ENCODE data around the gene RAD23A. TPM values are rescaled to one million over a fixed set of nuclear protein-coding genes. Genes with fewer than 3 reads are reported as not detected.

The RAD23A gene
- total and polyA plus RNA-seq, 10 of the 15 experiments (the other 5 are each of a cell fraction or from before 2014, with no cell fraction given): 8.8 to 198 (median 119) TPM

DNA sequence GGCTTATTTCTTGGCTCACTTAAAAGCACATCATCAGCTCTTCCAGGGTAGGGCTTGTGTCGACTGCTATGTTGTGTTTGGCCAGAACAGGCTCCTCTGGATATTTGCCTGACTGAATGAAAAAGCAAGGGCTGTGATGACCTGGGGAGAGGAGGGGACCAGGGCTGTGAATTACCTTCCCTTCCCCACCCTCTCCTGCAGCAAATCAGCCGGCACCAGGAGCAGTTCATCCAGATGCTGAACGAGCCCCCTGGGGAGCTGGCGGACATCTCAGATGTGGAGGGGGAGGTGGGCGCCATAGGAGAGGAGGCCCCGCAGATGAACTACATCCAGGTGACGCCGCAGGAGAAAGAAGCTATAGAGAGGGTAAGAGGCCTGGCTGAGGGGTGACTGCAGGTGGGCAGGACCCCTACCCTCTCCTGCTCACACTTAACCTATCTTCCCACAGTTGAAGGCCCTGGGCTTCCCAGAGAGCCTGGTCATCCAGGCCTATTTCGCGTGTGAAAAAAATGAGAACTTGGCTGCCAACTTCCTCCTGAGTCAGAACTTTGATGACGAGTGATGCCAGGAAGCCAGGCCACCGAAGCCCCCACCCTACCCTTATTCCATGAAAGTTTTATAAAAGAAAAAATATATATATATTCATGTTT lies 7.0 kb downstream of the RAD23A start (continued):
- no peak for TF ChIP-seq JUND (IDR thresholded peaks at IDR 0.05; ENCODE audit: low read depth, low read length)
- no peak for TF ChIP-seq EZH2 (IDR thresholded peaks at IDR 0.05; ENCODE audit: borderline replicate concordance, control insufficient read depth, low read depth, low read length)
- no peak for TF ChIP-seq HDAC2 (IDR thresholded peaks at IDR 0.05)
- TF ChIP-seq JUNB (IDR thresholded peaks at IDR 0.05): no peak

DNA sequence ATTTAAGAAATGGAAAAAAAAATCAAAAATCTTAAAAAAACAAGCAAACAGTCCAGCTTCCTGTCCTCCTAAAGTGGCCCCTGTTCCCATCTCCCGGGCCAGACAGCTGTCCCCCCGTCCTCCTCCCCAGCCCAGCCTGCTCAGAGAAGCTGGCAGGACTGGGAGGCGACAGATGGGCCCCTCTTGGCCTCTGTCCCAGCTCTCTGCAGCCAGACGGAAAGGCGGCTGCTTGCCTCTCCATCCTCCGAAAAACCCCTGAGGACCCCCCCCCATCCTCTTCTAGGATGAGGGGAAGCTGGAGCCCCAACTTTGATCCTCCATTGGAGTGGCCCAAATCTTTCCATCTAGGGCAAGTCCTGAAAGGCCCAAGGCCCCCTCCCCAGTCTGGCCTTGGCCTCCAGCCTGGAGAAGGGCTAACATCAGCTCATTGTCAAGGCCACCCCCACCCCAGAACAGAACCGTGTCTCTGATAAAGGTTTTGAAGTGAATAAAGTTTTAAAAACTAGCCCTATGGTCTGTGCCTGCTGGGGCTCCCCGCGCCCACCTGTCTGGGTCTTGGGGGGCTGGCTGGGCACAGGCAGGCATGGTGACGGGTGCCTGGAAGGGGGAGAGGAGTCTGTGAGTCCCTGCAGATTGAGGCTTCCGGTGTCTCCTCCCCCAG lies 7.6 kb downstream of the RAD23A start:
- no peak overlapping the region for H3K4me2 ChIP-seq (ENCODE audit: control insufficient read depth, insufficient read depth)
- no peaks in the 10 kb centered on the region for H4K20me1 ChIP-seq (ENCODE audit: control insufficient read depth, insufficient read depth)
- no peak overlapping the region for H3K9ac ChIP-seq (ENCODE audit: control insufficient read depth, insufficient read depth, low read length)
- peaks cover 32% of the 10 kb centered on the region for H3K79me2 ChIP-seq (ENCODE audit: control insufficient read depth, insufficient read depth, low read length)
- peaks cover 17 to 28% of the 10 kb centered on the region in 2 experiments for H3K36me3 ChIP-seq (ENCODE audit: control insufficient read depth in 2 of 2, insufficient read depth in 2 of 2, low read length in 1 of 2)
- TF ChIP-seq IRF5 (IDR thresholded peaks at IDR 0.05; ENCODE audit: borderline replicate concordance): no peak
- TF ChIP-seq SMAD1 (IDR thresholded peaks at IDR 0.05; ENCODE audit: low read depth, partially characterized antibody): no peak
- TF ChIP-seq NR2C2 (IDR thresholded peaks at IDR 0.05; ENCODE audit: borderline replicate concordance, control insufficient read depth, insufficient read length, low read depth): no peak
- peak; percentile 62; the same call in 1 of the 2 replicates for TF ChIP-seq POLR2A (IDR thresholded peaks at IDR 0.05; ENCODE audit: low read depth, low read length)
- TF ChIP-seq POLR2AphosphoS2 (IDR thresholded peaks at IDR 0.05; ENCODE audit: low read depth, low read length): peak; percentile 45; the same call in 1 of the 2 replicates
- TF ChIP-seq POU2F2 (IDR thresholded peaks at IDR 0.05; ENCODE audit: borderline replicate concordance, low read depth, low read length): 0 out of 3 replicates have a peak, but pooled peaks have one; percentile 7
- TF ChIP-seq, protein P1, sequence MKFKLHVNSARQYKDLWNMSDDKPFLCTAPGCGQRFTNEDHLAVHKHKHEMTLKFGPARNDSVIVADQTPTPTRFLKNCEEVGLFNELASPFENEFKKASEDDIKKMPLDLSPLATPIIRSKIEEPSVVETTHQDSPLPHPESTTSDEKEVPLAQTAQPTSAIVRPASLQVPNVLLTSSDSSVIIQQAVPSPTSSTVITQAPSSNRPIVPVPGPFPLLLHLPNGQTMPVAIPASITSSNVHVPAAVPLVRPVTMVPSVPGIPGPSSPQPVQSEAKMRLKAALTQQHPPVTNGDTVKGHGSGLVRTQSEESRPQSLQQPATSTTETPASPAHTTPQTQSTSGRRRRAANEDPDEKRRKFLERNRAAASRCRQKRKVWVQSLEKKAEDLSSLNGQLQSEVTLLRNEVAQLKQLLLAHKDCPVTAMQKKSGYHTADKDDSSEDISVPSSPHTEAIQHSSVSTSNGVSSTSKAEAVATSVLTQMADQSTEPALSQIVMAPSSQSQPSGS (IDR thresholded peaks at IDR 0.05; ENCODE audit: low read length): no peak
- TF ChIP-seq, protein P2, sequence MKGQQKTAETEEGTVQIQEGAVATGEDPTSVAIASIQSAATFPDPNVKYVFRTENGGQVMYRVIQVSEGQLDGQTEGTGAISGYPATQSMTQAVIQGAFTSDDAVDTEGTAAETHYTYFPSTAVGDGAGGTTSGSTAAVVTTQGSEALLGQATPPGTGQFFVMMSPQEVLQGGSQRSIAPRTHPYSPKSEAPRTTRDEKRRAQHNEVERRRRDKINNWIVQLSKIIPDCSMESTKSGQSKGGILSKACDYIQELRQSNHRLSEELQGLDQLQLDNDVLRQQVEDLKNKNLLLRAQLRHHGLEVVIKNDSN (IDR thresholded peaks at IDR 0.05; ENCODE audit: borderline replicate concordance, extremely low read length, insufficient read depth, low read depth, low read length): no peak
- peak; percentile 19; the same call in 1 of the 2 replicates for TF ChIP-seq PML (IDR thresholded peaks at IDR 0.05; ENCODE audit: low read length)
- TF ChIP-seq TBL1XR1 (IDR thresholded peaks at IDR 0.05; ENCODE audit: low read depth, low read length): no peak
- H3K4me1 ChIP-seq (ENCODE audit: control insufficient read depth, insufficient read depth, low read length): peaks cover 11% of the 10 kb centered on the region
- ChIA-PET POLR2A (interaction anchor here (0.8 to 2.4 kb wide), 2 partner anchors 15 to 62 kb away, joined by 3 to 11 read pairs; partner anchors contain the start of genes CALR and GCDH), CTCF (interaction anchor here (0.7 to 4.6 kb wide), 3 partner anchors 12 to 80 kb away, joined by 3 to 40 read pairs (median 3); partner anchors contain the start of gene DNASE2), SMC1A (ENCODE audit: uncharacterized antibody, unreplicated experiment) (interaction anchor here (1.9 to 2.5 kb wide), 2 partner anchors 12 to 16 kb away, joined by 4 to 9 read pairs; partner anchors contain the start of gene CALR), RAD21 (ENCODE audit: unreplicated experiment) (no interaction called here)
- H3K27ac ChIP-seq (ENCODE audit: control insufficient read depth, insufficient read depth): no peak overlapping the region
- intact Hi-C loops (cut with micrococcal nuclease; ENCODE audit: unreplicated experiment) (no loop called here), in situ Hi-C loops (cut with MboI) (no loop called here)
- DNase-seq (ENCODE audit: low read depth, low spot score) (no peak), FAIRE-seq (no peak), ATAC-seq (no peak)
- WGBS (ENCODE audit: insufficient coverage, insufficient replicate concordance, low lambda C conversion rate, missing lambda C conversion rate): 80% methylated on average over 11 of the region's 11 CpGs
- no peak overlapping the region for H2AFZ ChIP-seq (ENCODE audit: control insufficient read depth, low read depth, low read length)
- TSS peak; percentile 83 for BruUV-seq (replicated peaks)
- no peaks in the 10 kb centered on the region for H3K9me3 ChIP-seq (replicated peaks; ENCODE audit: control insufficient read depth, insufficient read depth, low read length)
- no peak overlapping the region for H3K4me3 ChIP-seq
- H3K27me3 ChIP-seq (replicated peaks in 1 of 2; ENCODE audit: control insufficient read depth in 2 of 2, insufficient read depth in 2 of 2, low read length in 1 of 2): no peaks in the 10 kb centered on the region

All from GM12878 (cell line).